Stomach (tissue), 4 donors: Measurements from ENCODE around the gene ALK.

ENCODE experiments used
- EP300 ChIP-seq: sonication (generic); formaldehyde crosslinking; IDR thresholded peaks from one replicate; pipeline ENCODE4 v1.6.1; 2017; ENCODE audit warnings: antibody characterized with exemption
- POLR2A ChIP-seq, 4 donors: fragments of 450-650 bp; IDR thresholded peaks; one replicate each; pipeline ENCODE4 v1.6.1; 2016; ENCODE audit warnings: antibody characterized with exemption in 4 of 4, control low read depth in 2 of 4, mild to moderate bottlenecking in 1 of 4, moderate library complexity in 1 of 4
- POLR2AphosphoS5 ChIP-seq, 3 donors: sonication (generic); formaldehyde crosslinking; IDR thresholded peaks; one replicate each; pipeline ENCODE4 v1.6.1; 2016; ENCODE audit warnings: antibody characterized with exemption in 3 of 3
- TF ChIP-seq, protein P1 (sequence below), 7 experiments: fragments of 450-650 bp in 4 of 7; fragments of 200-600 bp in 3 of 7; sonication (generic) in 3 of 7; IDR thresholded peaks; one replicate each; pipeline ENCODE4 v1.5.1; 2016 to 2019; ENCODE audit warnings: antibody characterized with exemption in 7 of 7, control low read depth in 2 of 7, mild to moderate bottlenecking in 1 of 7

GRCh38 chr2:29606104-29607037 lies 315.0 kb downstream of the ALK start:
- TF ChIP-seq, protein P1, sequence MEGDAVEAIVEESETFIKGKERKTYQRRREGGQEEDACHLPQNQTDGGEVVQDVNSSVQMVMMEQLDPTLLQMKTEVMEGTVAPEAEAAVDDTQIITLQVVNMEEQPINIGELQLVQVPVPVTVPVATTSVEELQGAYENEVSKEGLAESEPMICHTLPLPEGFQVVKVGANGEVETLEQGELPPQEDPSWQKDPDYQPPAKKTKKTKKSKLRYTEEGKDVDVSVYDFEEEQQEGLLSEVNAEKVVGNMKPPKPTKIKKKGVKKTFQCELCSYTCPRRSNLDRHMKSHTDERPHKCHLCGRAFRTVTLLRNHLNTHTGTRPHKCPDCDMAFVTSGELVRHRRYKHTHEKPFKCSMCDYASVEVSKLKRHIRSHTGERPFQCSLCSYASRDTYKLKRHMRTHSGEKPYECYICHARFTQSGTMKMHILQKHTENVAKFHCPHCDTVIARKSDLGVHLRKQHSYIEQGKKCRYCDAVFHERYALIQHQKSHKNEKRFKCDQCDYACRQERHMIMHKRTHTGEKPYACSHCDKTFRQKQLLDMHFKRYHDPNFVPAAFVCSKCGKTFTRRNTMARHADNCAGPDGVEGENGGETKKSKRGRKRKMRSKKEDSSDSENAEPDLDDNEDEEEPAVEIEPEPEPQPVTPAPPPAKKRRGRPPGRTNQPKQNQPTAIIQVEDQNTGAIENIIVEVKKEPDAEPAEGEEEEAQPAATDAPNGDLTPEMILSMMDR (IDR thresholded peaks at IDR 0.05) = no peak
- TF ChIP-seq EP300 = no peak
- no peak for TF ChIP-seq POLR2A (IDR thresholded peaks at IDR 0.05)
- no peak for TF ChIP-seq POLR2AphosphoS5 (IDR thresholded peaks at IDR 0.05)
